HepG2 (cell line): ENCODE results near the gene CIAO3. TPM values are rescaled to one million over a fixed set of nuclear protein-coding genes. Genes with fewer than 3 reads are reported as not detected.

Source experiments
- EHMT2 ChIP-seq: fragments of 200-600 bp; sonication (generic); IDR thresholded peaks from 2 replicates; pipeline ENCODE4 v1.7.0; 2017; ENCODE audit warnings: antibody characterized with exemption, low read depth, low read length, borderline replicate concordance
- ELF1 ChIP-seq: sonication (generic); formaldehyde crosslinking; IDR thresholded peaks from 2 replicates; pipeline ENCODE4 v1.4.0; 2020; ENCODE audit warnings: missing genetic modification reagents
- GATAD1 ChIP-seq: IDR thresholded peaks from 2 replicates; pipeline ENCODE4 v1.6.1; 2016; ENCODE audit warnings: missing genetic modification reagents, missing compliant biosample characterization
- IKZF4 ChIP-seq: sonication (generic); formaldehyde crosslinking; IDR thresholded peaks from 2 replicates; pipeline ENCODE4 v1.5.1; 2020; ENCODE audit warnings: borderline replicate concordance, mild to moderate bottlenecking, low read depth, missing genetic modification reagents; ENCODE audit errors: not compliant biosample characterization
- MTF1 ChIP-seq: sonication (generic); formaldehyde crosslinking; IDR thresholded peaks from 2 replicates; pipeline ENCODE4 v1.5.0; 2020; ENCODE audit warnings: missing genetic modification reagents
- NFRKB ChIP-seq: fragments of 450-650 bp; IDR thresholded peaks from 2 replicates; pipeline ENCODE4 v1.6.1; 2017
- PCBP1 ChIP-seq: fragments of 200-400 bp; formaldehyde crosslinking; IDR thresholded peaks from 2 replicates; pipeline ENCODE4 v1.6.1; 2017; ENCODE audit warnings: mild to moderate bottlenecking, low read depth, low read length, borderline replicate concordance
- PHF21A ChIP-seq: sonication (generic); formaldehyde crosslinking; IDR thresholded peaks from 2 replicates; pipeline ENCODE4 v1.5.0; 2020; ENCODE audit warnings: mild to moderate bottlenecking, missing genetic modification reagents
- POGZ ChIP-seq: sonication (generic); formaldehyde crosslinking; IDR thresholded peaks from 2 replicates; pipeline ENCODE4 v1.4.0; 2020; ENCODE audit warnings: mild to moderate bottlenecking, missing genetic modification reagents
- RBM39 ChIP-seq: fragments of 200-400 bp; formaldehyde crosslinking; IDR thresholded peaks from one replicate; pipeline ENCODE4 v1.6.1; 2018; ENCODE audit warnings: antibody characterized with exemption, mild to moderate bottlenecking, low read depth, low read length; ENCODE audit not compliant: poor library complexity, severe bottlenecking
- REL ChIP-seq: sonication (generic); formaldehyde crosslinking; conservative IDR thresholded peaks from 2 replicates; pipeline ENCODE4 v1.8.0; 2022; ENCODE audit warnings: mild to moderate bottlenecking, missing genetic modification reagents, moderate library complexity
- SAFB2 ChIP-seq: sonication (generic); formaldehyde crosslinking; IDR thresholded peaks from 2 replicates; pipeline ENCODE4 v1.5.1; 2020; ENCODE audit warnings: missing genetic modification reagents, low read depth, mild to moderate bottlenecking, borderline replicate concordance
- SIX4 ChIP-seq: sonication (generic); formaldehyde crosslinking; IDR thresholded peaks from 2 replicates; pipeline ENCODE4 v1.4.0; 2020; ENCODE audit warnings: missing genetic modification reagents
- SRSF1 ChIP-seq: fragments of 200-400 bp; formaldehyde crosslinking; optimal IDR thresholded peaks from 2 replicates; pipeline ENCODE3; 2017; ENCODE audit warnings: mild to moderate bottlenecking, low read depth, low read length, moderate library complexity
- SRY ChIP-seq: sonication (generic); formaldehyde crosslinking; IDR thresholded peaks from 2 replicates; pipeline ENCODE4 v1.8.0; 2022; ENCODE audit warnings: mild to moderate bottlenecking, missing genetic modification reagents
- ZFX ChIP-seq: sonication (generic); formaldehyde crosslinking; IDR thresholded peaks from 2 replicates; pipeline ENCODE4 v1.4.0; 2020; ENCODE audit warnings: mild to moderate bottlenecking, low read depth, missing genetic modification reagents, moderate library complexity
- ZMYM4 ChIP-seq: sonication (generic); formaldehyde crosslinking; IDR thresholded peaks from 2 replicates; pipeline ENCODE4 v1.8.1; 2023; ENCODE audit warnings: mild to moderate bottlenecking, missing genetic modification reagents
- ZNF317 ChIP-seq: sonication (generic); formaldehyde crosslinking; IDR thresholded peaks from 2 replicates; pipeline ENCODE4 v1.5.0; 2020; ENCODE audit warnings: mild to moderate bottlenecking, missing genetic modification reagents
- ZNF564 ChIP-seq: sonication (generic); formaldehyde crosslinking; IDR thresholded peaks from 2 replicates; pipeline ENCODE4 v1.8.1; 2023; ENCODE audit warnings: mild to moderate bottlenecking, missing genetic modification reagents
- ZNF674 ChIP-seq: sonication (generic); formaldehyde crosslinking; IDR thresholded peaks from 2 replicates; pipeline ENCODE4 v1.5.0; 2020; ENCODE audit warnings: low read depth, mild to moderate bottlenecking, missing genetic modification reagents
- polyA plus RNA-seq, 8 experiments: library from polyadenylated mRNA; depleted of rRNA in 3 of 8; stranded (reverse) in 7 of 8; unstranded in 1 of 8; fragments of >200 nt; fragmentation: Illumina TruSeq in 4 of 8; extraction: Trizol in 4 of 8; gene quantifications; 2 replicates each; pipeline versions ENCODE4 v1.2.1 to v1.2.3, GENCODE V29; 2011 to 2016; ENCODE audit warnings: low read depth in 4 of 8, missing spikeins in 1 of 8, mixed read lengths in 1 of 8; ENCODE audit not compliant: insufficient read depth in 1 of 8
- total RNA-seq, 5 experiments: library from RNA; depleted of rRNA; stranded (reverse); fragments of >200 nt; fragmentation: Illumina TruSeq; extraction: Trizol; gene quantifications; 2 replicates each; pipeline ENCODE4 v1.2.3, GENCODE V29; 2016; ENCODE audit warnings: low read depth in 1 of 5
- TF ChIP-seq, protein P1 (sequence below): sonication (generic); formaldehyde crosslinking; IDR thresholded peaks from 2 replicates; pipeline ENCODE4 v1.4.0; 2020; ENCODE audit warnings: mild to moderate bottlenecking, low read depth, missing genetic modification reagents
- TF ChIP-seq, protein P2 (sequence below): sonication (generic); formaldehyde crosslinking; IDR thresholded peaks from 2 replicates; pipeline ENCODE4 v1.4.0; 2020; ENCODE audit warnings: missing genetic modification reagents, borderline replicate concordance
- TF ChIP-seq, protein P3 (sequence below): sonication (generic); formaldehyde crosslinking; IDR thresholded peaks from 2 replicates; pipeline ENCODE4 v1.5.0; 2020; ENCODE audit warnings: missing genetic modification reagents

Gene CIAO3
- total and polyA plus RNA-seq, 2 of the 13 experiments (the other 11 are each of a cell fraction or from before 2014, with no cell fraction given), result 21.7 to 25.0 TPM

GRCh38 chr16:700684-701584 is 39.9 kb downstream of the CIAO3 start (continued):
- TF ChIP-seq RBM39 (no peak), GATAD1 (CRISPR knock-in tag) (0 out of 2 replicates have a peak, but pooled peaks have one; percentile 32), SAFB2 (CRISPR knock-in tag) (no peak), SRY (CRISPR knock-in tag) (peak; percentile 86; the same call in 1 of the 2 replicates), MTF1 (peak; percentile 84; the same call in 1 of the 2 replicates), EHMT2 (peak; percentile 77), SRSF1 (no peak), ELF1 (CRISPR knock-in tag) (no peak), POGZ (CRISPR knock-in tag) (no peak), ZMYM4 (peak; percentile 37; the same call in 1 of the 2 replicates), ZNF564 (CRISPR knock-in tag) (0 out of 2 replicates have a peak, but pooled peaks have one; percentile 47), ZNF674 (CRISPR knock-in tag) (no peak), PCBP1 (no peak), NFRKB (no peak), SIX4 (CRISPR knock-in tag) (no peak; the same call in 1 of the 2 replicates), REL (CRISPR knock-in tag) (no peak), ZNF317 (CRISPR knock-in tag) (no peak), IKZF4 (CRISPR knock-in tag) (peak; percentile 97), PHF21A (CRISPR knock-in tag) (no peak), ZFX (0 out of 2 replicates have a peak, but pooled peaks have one; percentile 26)
- TF ChIP-seq, protein P1, sequence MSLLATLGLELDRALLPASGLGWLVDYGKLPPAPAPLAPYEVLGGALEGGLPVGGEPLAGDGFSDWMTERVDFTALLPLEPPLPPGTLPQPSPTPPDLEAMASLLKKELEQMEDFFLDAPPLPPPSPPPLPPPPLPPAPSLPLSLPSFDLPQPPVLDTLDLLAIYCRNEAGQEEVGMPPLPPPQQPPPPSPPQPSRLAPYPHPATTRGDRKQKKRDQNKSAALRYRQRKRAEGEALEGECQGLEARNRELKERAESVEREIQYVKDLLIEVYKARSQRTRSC (CRISPR knock-in tag), result no peak
- TF ChIP-seq, protein P2, sequence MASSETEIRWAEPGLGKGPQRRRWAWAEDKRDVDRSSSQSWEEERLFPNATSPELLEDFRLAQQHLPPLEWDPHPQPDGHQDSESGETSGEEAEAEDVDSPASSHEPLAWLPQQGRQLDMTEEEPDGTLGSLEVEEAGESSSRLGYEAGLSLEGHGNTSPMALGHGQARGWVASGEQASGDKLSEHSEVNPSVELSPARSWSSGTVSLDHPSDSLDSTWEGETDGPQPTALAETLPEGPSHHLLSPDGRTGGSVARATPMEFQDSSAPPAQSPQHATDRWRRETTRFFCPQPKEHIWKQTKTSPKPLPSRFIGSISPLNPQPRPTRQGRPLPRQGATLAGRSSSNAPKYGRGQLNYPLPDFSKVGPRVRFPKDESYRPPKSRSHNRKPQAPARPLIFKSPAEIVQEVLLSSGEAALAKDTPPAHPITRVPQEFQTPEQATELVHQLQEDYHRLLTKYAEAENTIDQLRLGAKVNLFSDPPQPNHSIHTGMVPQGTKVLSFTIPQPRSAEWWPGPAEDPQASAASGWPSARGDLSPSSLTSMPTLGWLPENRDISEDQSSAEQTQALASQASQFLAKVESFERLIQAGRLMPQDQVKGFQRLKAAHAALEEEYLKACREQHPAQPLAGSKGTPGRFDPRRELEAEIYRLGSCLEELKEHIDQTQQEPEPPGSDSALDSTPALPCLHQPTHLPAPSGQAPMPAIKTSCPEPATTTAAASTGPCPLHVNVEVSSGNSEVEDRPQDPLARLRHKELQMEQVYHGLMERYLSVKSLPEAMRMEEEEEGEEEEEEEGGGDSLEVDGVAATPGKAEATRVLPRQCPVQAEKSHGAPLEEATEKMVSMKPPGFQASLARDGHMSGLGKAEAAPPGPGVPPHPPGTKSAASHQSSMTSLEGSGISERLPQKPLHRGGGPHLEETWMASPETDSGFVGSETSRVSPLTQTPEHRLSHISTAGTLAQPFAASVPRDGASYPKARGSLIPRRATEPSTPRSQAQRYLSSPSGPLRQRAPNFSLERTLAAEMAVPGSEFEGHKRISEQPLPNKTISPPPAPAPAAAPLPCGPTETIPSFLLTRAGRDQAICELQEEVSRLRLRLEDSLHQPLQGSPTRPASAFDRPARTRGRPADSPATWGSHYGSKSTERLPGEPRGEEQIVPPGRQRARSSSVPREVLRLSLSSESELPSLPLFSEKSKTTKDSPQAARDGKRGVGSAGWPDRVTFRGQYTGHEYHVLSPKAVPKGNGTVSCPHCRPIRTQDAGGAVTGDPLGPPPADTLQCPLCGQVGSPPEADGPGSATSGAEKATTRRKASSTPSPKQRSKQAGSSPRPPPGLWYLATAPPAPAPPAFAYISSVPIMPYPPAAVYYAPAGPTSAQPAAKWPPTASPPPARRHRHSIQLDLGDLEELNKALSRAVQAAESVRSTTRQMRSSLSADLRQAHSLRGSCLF, result no peak
- TF ChIP-seq, protein P3, sequence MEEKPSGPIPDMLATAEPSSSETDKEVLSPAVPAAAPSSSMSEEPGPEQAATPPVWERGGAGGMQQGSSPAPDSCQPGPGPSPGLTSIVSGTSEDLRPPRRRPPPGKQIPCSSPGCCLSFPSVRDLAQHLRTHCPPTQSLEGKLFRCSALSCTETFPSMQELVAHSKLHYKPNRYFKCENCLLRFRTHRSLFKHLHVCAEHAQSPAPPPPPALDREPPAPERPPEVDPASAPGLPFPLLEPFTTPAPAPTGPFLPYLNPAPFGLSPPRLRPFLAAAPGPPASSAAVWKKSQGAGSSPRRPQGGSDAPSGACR (CRISPR knock-in tag), result no peak
